ENCODE measurements around the gene MED15. TPM values are rescaled to one million over a fixed set of nuclear protein-coding genes. Genes with fewer than 3 reads are reported as not detected.

MED15 gene
- total and polyA plus RNA-seq, 2 of the 8 experiments (the other 6 are each of a cell fraction or from before 2014, with no cell fraction given) = 28.3 to 57.1 TPM

DNA sequence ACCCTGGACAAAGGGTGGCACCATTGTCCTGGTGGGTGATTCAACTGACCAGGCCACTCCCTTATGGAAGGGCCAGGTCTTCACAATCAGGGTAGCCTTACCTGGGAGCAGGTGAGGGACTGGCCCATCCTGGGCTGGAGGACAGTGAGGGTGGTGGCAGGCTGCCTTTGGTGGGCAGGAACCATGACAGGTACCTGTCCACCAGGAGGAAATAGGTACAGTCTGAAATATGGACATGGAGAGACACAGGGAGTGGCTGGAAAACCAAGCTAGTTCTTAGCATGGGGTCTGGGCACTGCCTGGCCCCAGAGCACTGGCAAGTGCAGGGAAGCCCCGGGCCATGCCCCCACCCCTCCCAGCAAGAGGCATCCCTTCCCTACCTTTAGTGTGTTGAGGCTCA lies 113.8 kb downstream of the MED15 start:
- Histone ChIP-seq H4K20me1 (replicated peaks in 1 of 2; ENCODE audit: control insufficient read depth in 1 of 2, insufficient read depth in 2 of 2, low read length in 2 of 2) (no peaks in the 10 kb centered on the region), H3K14ac (ENCODE audit: insufficient read length) (no peak overlapping the region), H3K23me2 (ENCODE audit: low read depth, low read length) (no peaks in the 10 kb centered on the region), H3K9ac (replicated peaks in 1 of 4; ENCODE audit: extremely low read depth in 1 of 4, low read depth in 3 of 4, low read length in 3 of 4) (no peak overlapping the region), H4K5ac (ENCODE audit: insufficient read length, low read depth, low read length) (no peak overlapping the region), H3K56ac (replicated peaks; ENCODE audit: insufficient read length, low read depth, low read length) (no peak overlapping the region), H2BK15ac (ENCODE audit: low read length) (no peak overlapping the region), H3K4me3 (ENCODE audit: extremely low read depth in 1 of 4, insufficient read depth in 2 of 4, low read depth in 3 of 4, low read length in 4 of 4) (no peak overlapping the region), H2AFZ (ENCODE audit: low read length) (no peak overlapping the region), H3K79me1 (ENCODE audit: low read depth, low read length) (no peaks in the 10 kb centered on the region), H3K4me1 (replicated peaks in 1 of 4; ENCODE audit: control insufficient read depth in 3 of 4, insufficient read depth in 4 of 4, low read length in 3 of 4) (no peaks in the 10 kb centered on the region), H3K36me3 (ENCODE audit: control insufficient read depth in 2 of 4, insufficient read depth in 4 of 4, low read length in 3 of 4) (no peaks in the 10 kb centered on the region), H3K23ac (ENCODE audit: insufficient read length) (no peak overlapping the region), H2BK5ac (ENCODE audit: low read depth, low read length) (no peak overlapping the region), H2BK20ac (ENCODE audit: low read length) (no peak overlapping the region), H2BK120ac (replicated peaks; ENCODE audit: low read depth, low read length) (no peak overlapping the region), H2BK12ac (ENCODE audit: low read depth, low read length) (no peak overlapping the region), H4K91ac (replicated peaks; ENCODE audit: insufficient read length, low read length) (no peak overlapping the region), H3K18ac (ENCODE audit: extremely low read depth, low read length) (no peak overlapping the region), H3K27ac (ENCODE audit: low read depth, low read length) (no peak overlapping the region), H4K8ac (ENCODE audit: extremely low read depth, insufficient read depth, low read length) (no peak overlapping the region), H3K4ac (replicated peaks; ENCODE audit: insufficient read length, low read depth, low read length) (no peak overlapping the region), H3K9me3 (ENCODE audit: insufficient read depth in 2 of 2, low read depth in 1 of 2, low read length in 1 of 2) (no peaks in the 10 kb centered on the region), H3K27me3 (replicated peaks in 1 of 4; ENCODE audit: control insufficient read depth in 3 of 4, extremely low read depth in 1 of 4, insufficient read depth in 3 of 4, low read length in 3 of 4) (no peaks in the 10 kb centered on the region; a peak in 1 of 7 replicates), H3K79me2 (ENCODE audit: control insufficient read depth in 1 of 2, insufficient read depth in 2 of 2, low read length in 2 of 2) (no peaks in the 10 kb centered on the region), H3K4me2 (ENCODE audit: insufficient read depth in 1 of 2, low read depth in 2 of 2, low read length in 2 of 2) (no peak overlapping the region), H2AK5ac (ENCODE audit: low read depth, low read length) (no peak overlapping the region)
- ChIA-PET POLR2A (ENCODE audit: partially characterized antibody) (interaction anchor here (0.9 kb wide), 1 partner anchor 16 kb away, joined by 3 read pairs; no protein-coding TSS in a partner anchor), CTCF (ENCODE audit: partially characterized antibody) (interaction anchor here (1.6 to 3.7 kb wide), 3 partner anchors 10 to 53 kb away, joined by 3 to 14 read pairs (median 5); no protein-coding TSS in a partner anchor)
- 92% methylated on average over 1 of the region's 1 CpG; no CpG with 5 or more reads in 1 of the 2 experiments for WGBS, 2 experiments (ENCODE audit: extremely low coverage in 1 of 2, insufficient coverage in 1 of 2, insufficient read length in 1 of 2, insufficient replicate concordance in 2 of 2, low coverage in 1 of 2, low lambda C conversion rate in 2 of 2, missing lambda C conversion rate in 1 of 2)
- DNase-seq (ENCODE audit: low read depth in 1 of 2, low spot score in 2 of 2) (no peak), FAIRE-seq (no peak)

Measured in H1 (cell line).